D721Med (cell line): ENCODE measurements around the gene CALU.

Experiments used
- DNase-seq: peaks from one replicate; pipeline ENCODE4 v3.0.0; 2011; ENCODE audit warnings: low spot score; ENCODE audit not compliant: insufficient read length
- FAIRE-seq: peaks from 2 replicates; lab custom pipeline; 2011; peaks lifted over from hg19 to GRCh38; lab: Jason Lieb, UNC
- CTCF ChIP-seq: IDR thresholded peaks from 2 replicates; pipeline ENCODE4 v1.5.1; 2012; ENCODE audit warnings: mild to moderate bottlenecking, control low read depth; ENCODE audit not compliant: insufficient read depth; ENCODE audit errors: missing control alignments

Gene CALU

GRCh38 chr7:128792471-128793180, 53.5 kb downstream of the CALU start:
- no peak for TF ChIP-seq CTCF
- DNase-seq (no peak), FAIRE-seq (no peak)

DNA sequence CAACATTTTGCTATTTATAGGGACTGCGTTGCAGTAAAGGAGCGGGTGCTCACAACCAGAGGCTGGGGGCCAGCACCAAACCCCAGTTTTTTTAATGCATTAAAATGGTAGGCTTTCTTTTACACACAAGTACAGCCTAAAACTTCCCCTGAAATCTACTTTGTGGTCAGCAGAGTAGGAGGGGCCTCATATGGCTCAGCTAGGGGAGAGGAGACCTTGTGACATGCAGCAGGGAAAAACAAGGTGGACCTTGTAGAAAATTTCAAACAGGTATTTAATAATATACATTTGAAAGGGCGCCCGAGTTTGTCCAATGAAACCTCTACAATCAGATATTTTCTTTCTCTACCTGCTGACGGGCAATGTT, 54.0 kb downstream of the CALU start:
- DNase-seq: no peak
- no peak for FAIRE-seq
- TF ChIP-seq CTCF: no peak

DNA sequence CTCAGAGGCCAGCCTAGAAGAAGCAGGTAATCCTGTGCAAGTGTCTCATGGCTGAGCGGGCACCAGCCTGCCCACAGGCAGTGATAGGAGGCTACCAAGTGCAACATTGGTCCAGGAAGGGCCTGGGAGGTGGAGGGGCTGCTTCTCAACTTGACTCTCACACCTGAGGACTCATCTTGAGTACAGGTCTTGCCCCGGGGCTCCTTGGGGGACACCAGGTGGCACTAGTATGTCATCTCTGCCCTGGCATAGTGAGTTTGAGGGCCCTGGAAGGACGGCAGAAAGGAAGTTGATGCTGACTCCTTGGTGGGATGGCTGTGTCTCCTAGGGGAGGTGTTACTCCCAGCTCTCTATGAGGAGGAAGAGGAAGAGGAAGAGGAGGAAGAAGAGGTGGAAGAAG, 54.9 kb downstream of the CALU start:
- peak; percentile 4 for TF ChIP-seq CTCF
- FAIRE-seq (no peak), DNase-seq (no peak)

- DNase-seq: no peak
- no peak for TF ChIP-seq CTCF
- no peak for FAIRE-seq
Measured at GRCh38 chr7:128794436-128794835, 55.3 kb downstream of the CALU start.

- no peak for TF ChIP-seq CTCF
- DNase-seq (no peak), FAIRE-seq (no peak)
Measured at GRCh38 chr7:128795129-128795528, 56.0 kb downstream of the CALU start.

DNA sequence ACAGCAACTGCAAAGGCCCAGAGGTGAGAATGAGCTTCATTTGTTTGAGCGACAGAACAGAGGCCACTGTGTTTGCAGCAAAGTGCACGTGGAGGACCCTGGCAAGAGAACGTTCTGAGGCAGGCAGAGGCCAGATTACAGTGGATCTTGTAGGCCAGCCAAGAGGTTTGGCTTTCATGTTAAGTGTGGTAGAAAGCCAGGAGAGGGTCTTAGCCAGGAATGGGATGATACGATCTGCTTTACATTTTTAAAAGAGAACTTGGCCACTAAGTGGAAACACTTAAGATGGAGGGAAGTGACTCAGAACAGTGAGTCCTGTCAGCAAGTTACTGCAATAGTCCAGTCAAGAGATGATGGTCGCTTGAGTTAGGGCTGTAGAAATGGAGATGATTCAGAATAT, 57.2 kb downstream of the CALU start:
- DNase-seq (no peak), FAIRE-seq (no peak)
- TF ChIP-seq CTCF: no peak

DNA sequence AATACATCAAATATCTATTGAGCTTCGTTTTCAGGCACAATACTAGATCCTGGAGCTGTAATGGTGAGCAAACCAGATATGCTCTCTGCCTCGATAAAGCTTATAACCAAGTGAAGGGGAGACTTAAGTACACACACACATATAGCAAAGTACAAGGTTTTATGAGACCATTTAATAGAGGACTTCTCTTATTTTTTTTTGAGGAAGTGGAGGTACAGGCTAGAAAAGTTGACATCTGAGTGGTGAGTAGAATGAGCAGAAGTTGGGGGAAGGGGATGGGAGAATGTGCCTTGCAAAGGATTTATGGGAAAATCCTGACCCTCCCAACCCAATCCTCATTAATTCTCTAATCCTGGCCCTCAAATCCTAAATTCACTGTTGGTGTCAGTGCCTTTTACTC, 60.3 kb downstream of the CALU start:
- TF ChIP-seq CTCF: no peak
- no peak for FAIRE-seq
- DNase-seq: no peak
